Stomach (tissue), 4 donors: ENCODE data around the gene ACMSD.

Experiments used
- POLR2A ChIP-seq, 4 donors: fragments of 450-650 bp; IDR thresholded peaks; one replicate each; pipeline ENCODE4 v1.6.1; 2016; ENCODE audit warnings: antibody characterized with exemption in 4 of 4, control low read depth in 2 of 4, mild to moderate bottlenecking in 1 of 4, moderate library complexity in 1 of 4
- TF ChIP-seq, protein P1 (sequence below), 7 experiments: fragments of 450-650 bp in 4 of 7; fragments of 200-600 bp in 3 of 7; sonication (generic) in 3 of 7; IDR thresholded peaks; one replicate each; pipeline ENCODE4 v1.5.1; 2016 to 2019; ENCODE audit warnings: antibody characterized with exemption in 7 of 7, control low read depth in 2 of 7, mild to moderate bottlenecking in 1 of 7

DNA sequence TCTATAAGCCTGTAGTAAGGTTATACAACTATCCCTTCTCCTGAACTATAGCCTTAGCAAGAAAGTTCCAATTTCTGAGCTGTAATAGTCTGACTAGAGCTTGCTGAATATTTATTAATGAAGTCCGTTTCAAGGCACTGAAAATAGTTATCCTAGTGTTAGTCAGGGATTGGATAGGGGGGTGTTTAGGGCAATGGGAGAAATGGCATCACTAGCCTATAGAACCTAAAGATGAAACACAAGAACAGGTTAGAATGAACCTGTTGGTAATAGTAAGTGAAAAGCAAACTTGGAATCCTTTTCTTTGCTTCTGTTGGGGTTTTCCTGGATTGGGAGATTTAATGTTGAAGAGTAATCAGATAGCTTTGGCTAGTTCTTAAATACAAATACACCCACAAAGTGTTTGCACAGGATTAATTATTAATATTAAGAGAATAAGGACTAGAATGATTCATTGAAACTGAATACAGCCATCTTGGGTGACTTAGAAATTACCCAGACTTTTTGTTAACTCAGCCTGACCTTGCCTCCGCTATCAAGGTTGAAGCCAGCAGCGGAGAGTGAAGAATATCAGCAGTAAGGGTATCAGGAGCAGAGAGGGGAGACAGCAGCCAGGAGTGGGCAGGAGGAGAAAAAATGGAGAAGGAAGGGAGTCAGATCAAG, 94.6 kb downstream of the ACMSD start:
- TF ChIP-seq, protein P1, sequence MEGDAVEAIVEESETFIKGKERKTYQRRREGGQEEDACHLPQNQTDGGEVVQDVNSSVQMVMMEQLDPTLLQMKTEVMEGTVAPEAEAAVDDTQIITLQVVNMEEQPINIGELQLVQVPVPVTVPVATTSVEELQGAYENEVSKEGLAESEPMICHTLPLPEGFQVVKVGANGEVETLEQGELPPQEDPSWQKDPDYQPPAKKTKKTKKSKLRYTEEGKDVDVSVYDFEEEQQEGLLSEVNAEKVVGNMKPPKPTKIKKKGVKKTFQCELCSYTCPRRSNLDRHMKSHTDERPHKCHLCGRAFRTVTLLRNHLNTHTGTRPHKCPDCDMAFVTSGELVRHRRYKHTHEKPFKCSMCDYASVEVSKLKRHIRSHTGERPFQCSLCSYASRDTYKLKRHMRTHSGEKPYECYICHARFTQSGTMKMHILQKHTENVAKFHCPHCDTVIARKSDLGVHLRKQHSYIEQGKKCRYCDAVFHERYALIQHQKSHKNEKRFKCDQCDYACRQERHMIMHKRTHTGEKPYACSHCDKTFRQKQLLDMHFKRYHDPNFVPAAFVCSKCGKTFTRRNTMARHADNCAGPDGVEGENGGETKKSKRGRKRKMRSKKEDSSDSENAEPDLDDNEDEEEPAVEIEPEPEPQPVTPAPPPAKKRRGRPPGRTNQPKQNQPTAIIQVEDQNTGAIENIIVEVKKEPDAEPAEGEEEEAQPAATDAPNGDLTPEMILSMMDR (IDR thresholded peaks at IDR 0.05): no peak
- no peak for TF ChIP-seq POLR2A (IDR thresholded peaks at IDR 0.05)
